GM19452 (cell line): Measurements from ENCODE around the gene TNFRSF8.
"Not testable (repeated sequence)": the region's sequence is repeated elsewhere in the genome, so short reads cannot be mapped to it uniquely, and the experiment has no call there.

Experiments
- ATAC-seq: cut with Tn5 transposase; IDR thresholded peaks from one replicate; pipeline ENCODE4 v1.9.1; 2021; ENCODE audit not compliant: unreplicated experiment

TNFRSF8 gene

GRCh38 chr1:12038356-12039163 is 24.5 kb upstream of the TNFRSF8 start:
- no peak for ATAC-seq

- no peak for ATAC-seq
These were observed 24.0 kb upstream of the TNFRSF8 start for GRCh38 chr1:12039164-12039525.

GRCh38 chr1:12039824-12040456 is 23.2 kb upstream of the TNFRSF8 start:
- ATAC-seq: peak; percentile 41

DNA sequence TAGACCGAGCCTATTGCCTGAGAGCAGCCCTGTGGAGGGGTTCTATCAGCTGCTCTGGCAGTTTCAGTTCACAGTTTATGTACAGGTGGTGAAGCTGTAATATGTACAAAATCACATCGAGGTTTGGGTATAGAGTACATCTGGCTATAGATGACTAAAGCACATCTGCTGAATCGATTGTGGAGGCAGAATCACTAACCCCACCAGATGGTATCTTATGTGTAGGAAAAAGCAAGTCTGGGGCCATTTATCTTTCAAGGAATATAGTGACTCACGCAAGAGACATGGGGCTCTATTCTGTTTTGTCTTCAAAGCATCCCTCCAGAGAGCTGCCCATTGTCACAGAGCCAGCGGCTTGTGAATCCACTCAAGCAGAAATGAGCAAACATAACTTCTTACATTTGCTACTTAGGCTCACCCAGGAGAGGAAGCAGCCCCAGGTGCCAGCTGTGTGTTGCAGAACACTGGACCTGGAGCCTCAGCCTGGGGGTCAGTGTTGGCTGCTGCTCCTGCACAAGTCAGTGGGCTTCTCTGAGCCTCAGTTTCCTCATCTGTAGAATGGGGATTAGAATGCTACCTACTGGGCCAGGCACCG is 22.5 kb upstream of the TNFRSF8 start:
- ATAC-seq: peak; percentile 68

DNA sequence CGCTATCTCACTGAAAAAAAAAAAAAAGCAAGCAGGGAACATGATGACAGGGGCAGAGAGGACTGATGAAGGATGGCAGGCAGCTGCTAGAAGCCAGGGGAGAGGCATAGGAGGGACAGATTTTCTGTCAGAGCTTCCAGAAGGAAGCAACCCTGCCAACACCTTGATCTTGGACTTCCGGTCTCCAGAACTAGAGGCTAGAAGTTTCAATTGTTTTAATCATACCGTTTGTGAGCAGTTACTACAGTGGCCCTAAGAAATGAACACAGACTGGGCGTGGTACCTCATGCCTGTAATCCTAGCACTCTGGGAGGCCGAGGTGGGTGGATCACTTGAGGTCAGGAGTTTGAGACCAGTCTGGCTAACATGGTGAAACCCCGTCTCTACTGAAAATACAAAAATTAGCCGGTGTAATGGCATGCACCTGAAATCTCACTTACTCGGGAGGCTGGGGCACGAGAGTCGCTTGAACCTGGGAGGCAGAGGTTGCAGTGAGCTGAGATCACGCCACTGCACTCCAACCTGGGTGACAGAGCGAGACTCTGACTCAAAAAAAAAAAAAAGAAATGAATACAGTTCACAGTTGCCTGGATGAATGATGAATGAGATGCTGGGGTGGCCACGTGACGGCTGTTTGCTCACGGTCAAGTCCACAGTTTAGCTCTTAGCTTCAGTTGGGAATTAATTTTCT is 18.8 kb upstream of the TNFRSF8 start:
- ATAC-seq: not testable (repeated sequence)

DNA sequence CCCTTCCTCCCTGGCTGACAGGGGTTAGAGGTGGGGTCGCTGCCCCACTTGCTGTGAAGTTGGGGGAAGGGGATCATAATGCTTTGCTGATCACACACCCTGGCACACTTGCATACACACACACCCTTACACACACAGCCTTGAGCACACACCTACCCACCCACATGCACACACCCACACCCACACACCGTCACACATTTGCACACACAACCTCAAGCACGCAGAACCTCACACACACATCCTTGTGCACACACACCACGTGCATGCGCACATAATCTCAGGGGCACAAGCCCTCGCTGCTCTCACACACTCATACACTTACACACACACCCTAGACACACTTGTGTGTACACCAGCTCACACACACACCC is 16.4 kb upstream of the TNFRSF8 start:
- no peak for ATAC-seq

- peak; percentile 48 for ATAC-seq
These were observed 15.8 kb upstream of the TNFRSF8 start for GRCh38 chr1:12047120-12047876.

DNA sequence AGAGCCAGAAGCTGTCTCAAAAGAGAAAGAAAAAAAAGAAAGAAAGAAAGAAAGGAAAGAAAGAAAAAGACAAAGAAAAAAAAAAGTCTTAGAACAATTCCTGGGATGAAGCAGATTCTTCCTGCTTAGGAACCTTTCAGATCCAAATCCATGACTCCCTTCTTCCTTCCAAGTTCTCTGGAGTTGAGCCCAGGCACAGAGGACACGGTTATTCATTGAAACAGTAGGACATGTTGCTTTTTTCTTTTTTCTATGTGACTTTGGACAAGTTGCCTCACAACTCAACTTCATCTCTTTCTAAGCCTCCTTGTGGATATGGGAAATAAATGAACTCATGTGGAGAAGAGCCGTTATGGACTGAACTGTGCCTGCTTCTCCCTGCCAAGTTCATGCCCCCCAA is 14.7 kb upstream of the TNFRSF8 start:
- no peak for ATAC-seq

DNA sequence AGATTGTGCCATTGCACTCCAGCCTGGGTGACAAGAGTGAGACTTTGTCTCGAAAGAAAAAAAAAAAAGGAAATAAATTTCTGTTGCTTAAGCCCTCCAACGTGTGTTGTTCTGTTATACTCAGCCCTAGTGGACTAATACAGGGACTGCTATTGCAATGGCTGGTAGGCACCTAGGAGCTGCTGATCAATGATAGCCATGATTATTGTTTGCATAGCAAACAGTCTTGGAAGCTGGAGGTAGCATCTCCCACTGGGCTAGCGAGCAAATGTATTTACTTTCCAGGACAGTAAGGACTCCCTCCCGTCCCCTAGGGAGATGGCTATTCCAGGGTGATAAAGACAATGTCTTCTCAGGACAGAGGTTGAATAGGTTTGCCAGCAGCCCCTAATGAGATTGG is 13.5 kb upstream of the TNFRSF8 start:
- no peak for ATAC-seq

GRCh38 chr1:12051361-12051760 is 11.7 kb upstream of the TNFRSF8 start:
- ATAC-seq: no peak

DNA sequence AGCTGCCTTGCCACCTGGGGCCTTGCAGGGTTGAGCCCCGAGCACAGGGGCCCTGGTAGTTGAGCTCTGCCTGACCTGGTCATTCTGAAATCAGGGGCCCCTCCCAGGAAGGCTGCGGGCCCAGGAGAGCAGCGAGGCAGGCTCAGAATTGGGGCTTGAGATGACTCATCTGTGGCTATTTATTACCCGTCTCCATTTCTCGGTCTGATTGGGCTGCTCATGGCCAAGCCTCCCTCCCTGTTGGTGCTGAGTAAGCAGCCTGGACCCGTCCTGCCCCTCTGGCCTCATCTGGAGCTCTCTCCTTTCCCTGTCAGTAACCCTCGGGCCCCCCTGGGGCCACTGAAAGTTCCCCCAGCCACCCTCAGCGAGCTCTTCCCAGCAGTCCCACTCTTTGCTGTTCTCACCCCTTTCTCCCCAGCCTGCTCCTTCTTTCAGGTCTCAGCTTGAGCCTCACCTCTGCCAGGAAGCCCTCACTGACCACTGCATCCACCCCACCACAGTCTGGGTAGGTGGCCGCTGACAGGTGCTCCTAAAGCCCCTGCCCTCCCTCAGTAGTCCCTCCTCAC is 11.0 kb upstream of the TNFRSF8 start:
- ATAC-seq: peak; percentile 59

DNA sequence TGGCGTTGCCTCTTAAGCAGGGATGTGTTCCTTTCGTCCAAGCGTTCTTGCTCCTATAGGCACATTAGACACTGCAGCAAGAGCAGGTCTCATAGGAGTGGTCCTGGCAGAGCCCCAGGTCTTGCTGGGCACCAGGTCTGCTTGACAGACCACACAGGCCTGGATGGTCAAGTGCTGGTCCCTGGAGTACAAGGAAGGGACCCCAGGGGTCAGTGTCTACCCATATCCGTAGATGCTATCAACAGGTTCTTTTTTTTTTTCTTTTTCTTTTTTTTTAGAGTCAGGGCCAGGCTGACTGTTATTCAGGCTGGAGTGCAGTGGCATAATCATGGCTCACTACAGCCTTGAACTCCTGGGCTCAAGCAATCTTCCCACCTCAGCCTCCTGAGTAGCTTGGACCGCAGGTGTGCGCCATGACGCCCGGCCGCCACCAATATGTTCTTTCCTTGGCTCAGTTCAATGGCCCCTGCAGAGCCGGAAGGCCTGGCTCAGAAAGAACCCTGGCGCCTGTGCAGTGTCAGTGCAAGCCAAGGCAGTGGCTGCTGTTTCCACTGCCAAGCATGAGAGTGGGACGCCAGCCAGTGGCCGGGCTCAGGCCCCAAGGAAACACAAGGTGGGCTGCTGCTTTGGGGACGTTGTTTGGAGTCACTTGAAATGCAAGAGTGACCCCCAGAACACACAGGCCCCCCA is 10.0 kb upstream of the TNFRSF8 start:
- no peak for ATAC-seq

DNA sequence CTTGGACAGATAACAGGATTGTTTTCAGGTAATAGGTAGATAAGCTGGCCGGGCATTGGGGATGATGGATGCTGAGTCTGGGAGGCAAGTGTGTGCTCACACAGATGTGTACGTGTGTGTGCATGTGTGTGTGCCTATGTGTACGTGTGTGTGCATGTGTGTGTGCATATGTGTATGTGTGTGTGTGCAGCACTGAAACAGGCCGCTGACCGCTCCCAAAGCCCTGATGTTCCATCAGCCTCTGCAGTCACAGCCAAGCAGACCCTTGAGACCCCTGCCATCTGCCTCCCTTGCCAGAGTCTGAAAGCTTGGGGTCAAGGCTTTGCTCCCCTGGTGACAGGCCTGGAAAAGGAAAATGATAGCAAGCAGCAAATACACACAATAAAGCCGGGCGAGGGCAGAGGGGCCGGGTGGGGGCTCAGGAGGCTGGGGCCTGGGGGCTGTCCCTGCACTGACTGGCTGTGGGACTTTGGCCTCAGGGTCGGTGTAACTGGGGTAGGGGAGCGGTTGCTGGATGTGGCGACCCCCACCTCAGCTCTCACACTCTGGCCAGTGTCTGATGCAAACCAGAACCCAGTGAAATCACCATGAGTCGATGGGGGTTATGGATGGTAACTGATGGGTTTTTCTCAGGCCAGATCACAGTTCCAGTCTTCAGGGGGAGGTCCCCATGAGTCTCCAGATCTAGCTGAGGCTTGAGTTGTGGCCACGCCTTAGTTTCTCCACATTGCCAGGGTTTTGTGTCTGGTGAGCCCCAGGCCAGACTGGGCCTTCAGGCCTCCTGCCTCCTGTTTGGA is 9.2 kb upstream of the TNFRSF8 start:
- no peak for ATAC-seq

- no peak for ATAC-seq
These were observed 7.8 kb upstream of the TNFRSF8 start for GRCh38 chr1:12055259-12055658.

GRCh38 chr1:12056331-12056841 is 6.7 kb upstream of the TNFRSF8 start:
- no peak for ATAC-seq

DNA sequence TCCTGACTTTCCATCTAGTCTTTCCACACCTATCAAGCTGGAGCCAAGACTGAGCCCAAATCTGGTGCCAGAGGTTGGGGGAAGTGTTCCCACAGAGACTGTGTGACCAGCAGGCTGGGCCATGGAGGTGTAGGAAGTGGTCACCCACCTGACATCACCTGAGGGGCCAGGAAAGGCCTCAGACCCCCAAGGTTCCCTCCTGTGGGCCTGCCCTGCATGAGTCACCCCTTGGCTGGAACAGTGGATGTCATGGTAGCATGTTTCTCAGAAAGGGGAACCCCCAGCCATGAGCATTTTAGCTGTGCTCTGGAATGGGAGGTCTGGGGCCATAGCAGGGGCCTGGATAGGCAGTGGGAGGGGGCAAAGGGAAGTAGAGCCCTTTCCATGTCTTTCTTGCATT is 5.7 kb upstream of the TNFRSF8 start:
- ATAC-seq: no peak

GRCh38 chr1:12057940-12058687 is 5.0 kb upstream of the TNFRSF8 start:
- no peak for ATAC-seq

- ATAC-seq: no peak
These were observed 3.9 kb upstream of the TNFRSF8 start for GRCh38 chr1:12059226-12059625.
